ENCODE data around the gene NUP160. TPM values are rescaled to one million over a fixed set of nuclear protein-coding genes. Genes with fewer than 3 reads are reported as not detected.

The NUP160 gene
- total and polyA plus RNA-seq, 8 donors: 9.7 to 20.2 (median 13.8) TPM

DNA sequence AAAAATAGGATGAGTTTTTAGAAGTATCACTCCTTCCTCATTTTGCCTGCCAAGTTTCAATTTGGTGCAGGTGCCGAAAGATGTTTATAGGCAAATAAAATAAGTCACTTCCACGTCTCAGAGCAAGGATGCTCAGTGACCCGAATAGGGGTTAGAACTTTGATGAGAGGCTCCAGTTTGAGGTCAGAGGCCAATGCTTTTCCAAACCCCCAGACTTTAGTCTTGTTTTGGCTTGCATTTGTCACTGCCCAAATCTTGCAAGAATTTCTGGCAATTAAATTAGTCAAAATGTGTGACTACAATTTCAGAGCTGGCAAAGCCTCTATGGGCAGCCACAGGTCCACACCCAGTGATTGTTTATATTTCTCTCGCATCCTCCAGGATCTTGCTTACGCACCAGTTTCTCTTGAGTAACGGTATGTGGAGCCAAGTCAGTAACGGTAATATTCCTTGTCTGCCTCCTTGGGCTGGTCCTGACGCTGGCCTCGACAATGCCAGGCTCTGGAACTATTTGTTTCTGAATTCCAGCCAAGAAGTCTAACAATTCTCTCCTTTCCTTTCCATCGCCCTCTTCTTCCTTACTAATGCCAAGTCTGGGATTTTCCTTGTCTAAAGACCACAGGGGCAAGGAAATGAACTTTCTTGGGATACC is 9.9 kb upstream of the NUP160 start:
- FAIRE-seq: no peak
- ATAC-seq: no peak
- WGBS, 2 donors: 65% methylated on average over 10 of the region's 10 CpGs
- no peak for DNase-seq
- Histone ChIP-seq H3K9me3 (no peaks in the 10 kb centered on the region), H3K4me1 (peaks cover 0 to 5% (median 0%) of the 10 kb centered on the region in 3 donors), H3K27ac (no peak overlapping the region), H3K4me3 (no peak overlapping the region), H3K27me3 (no peaks in the 10 kb centered on the region), H3K36me3 (no peaks in the 10 kb centered on the region)
- TF ChIP-seq, protein P1, sequence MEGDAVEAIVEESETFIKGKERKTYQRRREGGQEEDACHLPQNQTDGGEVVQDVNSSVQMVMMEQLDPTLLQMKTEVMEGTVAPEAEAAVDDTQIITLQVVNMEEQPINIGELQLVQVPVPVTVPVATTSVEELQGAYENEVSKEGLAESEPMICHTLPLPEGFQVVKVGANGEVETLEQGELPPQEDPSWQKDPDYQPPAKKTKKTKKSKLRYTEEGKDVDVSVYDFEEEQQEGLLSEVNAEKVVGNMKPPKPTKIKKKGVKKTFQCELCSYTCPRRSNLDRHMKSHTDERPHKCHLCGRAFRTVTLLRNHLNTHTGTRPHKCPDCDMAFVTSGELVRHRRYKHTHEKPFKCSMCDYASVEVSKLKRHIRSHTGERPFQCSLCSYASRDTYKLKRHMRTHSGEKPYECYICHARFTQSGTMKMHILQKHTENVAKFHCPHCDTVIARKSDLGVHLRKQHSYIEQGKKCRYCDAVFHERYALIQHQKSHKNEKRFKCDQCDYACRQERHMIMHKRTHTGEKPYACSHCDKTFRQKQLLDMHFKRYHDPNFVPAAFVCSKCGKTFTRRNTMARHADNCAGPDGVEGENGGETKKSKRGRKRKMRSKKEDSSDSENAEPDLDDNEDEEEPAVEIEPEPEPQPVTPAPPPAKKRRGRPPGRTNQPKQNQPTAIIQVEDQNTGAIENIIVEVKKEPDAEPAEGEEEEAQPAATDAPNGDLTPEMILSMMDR (IDR thresholded peaks at IDR 0.05): no peak
- intact Hi-C loops (cut with DNase I): no loop called here

DNA sequence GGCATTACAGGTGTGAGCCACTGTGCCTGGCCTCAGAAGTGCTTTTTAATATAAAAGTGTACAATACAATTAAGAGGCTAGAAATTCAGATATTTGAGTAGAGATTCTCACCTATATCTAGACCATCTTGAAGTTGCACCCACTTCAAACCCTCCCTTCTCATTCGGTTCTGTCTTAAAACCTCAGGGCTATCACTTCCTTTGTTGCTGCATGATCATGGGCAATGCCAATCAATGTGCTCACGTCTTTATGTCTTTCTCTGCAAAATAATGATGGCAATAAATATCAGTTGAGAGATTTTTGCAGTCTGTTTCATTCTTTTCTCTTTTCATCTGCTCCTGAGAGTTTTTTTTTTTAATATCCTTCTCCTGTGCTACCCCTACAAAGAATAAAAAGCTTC is 9.3 kb upstream of the NUP160 start:
- Histone ChIP-seq H3K9me3 (no peaks in the 10 kb centered on the region), H3K4me1 (peaks cover 0 to 5% (median 0%) of the 10 kb centered on the region in 3 donors), H3K27ac (no peak overlapping the region), H3K4me3 (no peak overlapping the region), H3K27me3 (no peaks in the 10 kb centered on the region), H3K36me3 (no peaks in the 10 kb centered on the region)
- DNase-seq (no peak), ATAC-seq (no peak), FAIRE-seq (no peak)
- 49 to 62% methylated on average over 2 of the region's 2 CpGs for WGBS, 2 donors
- intact Hi-C loops (cut with DNase I): no loop called here
- TF ChIP-seq, protein P1 (IDR thresholded peaks at IDR 0.05): no peak

DNA sequence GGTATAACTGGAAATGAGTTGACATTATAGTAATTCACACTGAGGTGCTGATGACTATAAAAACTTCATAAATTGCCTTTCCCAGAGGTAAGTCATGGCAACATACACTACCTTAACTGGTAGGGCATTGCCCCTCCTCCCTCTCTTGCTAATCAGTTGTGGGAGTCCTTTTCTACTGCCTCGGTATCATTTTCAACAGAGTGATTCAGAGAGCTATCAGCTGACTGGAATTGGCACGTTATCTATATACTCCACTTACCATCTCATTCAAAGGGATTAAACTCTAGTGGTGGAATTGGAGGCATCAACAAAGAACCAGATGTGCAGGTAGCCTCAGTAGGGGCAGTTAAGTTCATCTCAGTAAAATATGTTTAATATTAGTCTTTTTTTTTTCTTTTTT is 8.0 kb upstream of the NUP160 start:
- intact Hi-C loops (cut with DNase I): no loop called here
- Histone ChIP-seq H3K4me1 (no peaks in the 10 kb centered on the region), H3K4me3 (no peak overlapping the region), H3K27me3 (no peaks in the 10 kb centered on the region), H3K36me3 (no peaks in the 10 kb centered on the region), H3K9me3 (no peaks in the 10 kb centered on the region), H3K27ac (no peak overlapping the region)
- DNase-seq: no peak
- TF ChIP-seq, protein P1 (IDR thresholded peaks at IDR 0.05): no peak
- WGBS, 2 donors: 40 to 49% methylated on average over 2 of the region's 2 CpGs
- ATAC-seq: no peak
- no peak for FAIRE-seq

DNA sequence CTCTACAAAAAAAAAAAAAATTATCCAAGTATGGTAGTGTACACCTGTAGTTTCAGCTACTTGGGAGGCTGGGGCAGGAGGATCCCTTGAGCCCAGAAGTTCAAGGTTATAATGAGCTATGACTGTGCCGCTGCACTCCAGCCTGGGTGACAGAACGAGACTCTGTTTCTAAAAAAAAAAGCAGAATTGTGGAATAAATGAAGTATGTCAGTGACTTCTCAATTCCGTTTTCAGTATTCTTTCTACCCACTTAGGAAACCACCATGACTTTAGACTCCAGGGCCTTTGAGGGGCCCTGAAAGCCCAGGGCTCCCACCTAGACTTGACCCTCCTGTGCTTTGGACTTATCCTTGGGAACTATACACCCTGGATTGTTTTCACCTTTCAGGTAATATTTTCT is 6.5 kb upstream of the NUP160 start:
- whole genome bisulfite sequencing, 2 donors: 78 to 95% methylated on average over 3 of the region's 3 CpGs
- Histone ChIP-seq H3K9me3 (no peaks in the 10 kb centered on the region), H3K27me3 (no peaks in the 10 kb centered on the region), H3K36me3 (no peaks in the 10 kb centered on the region), H3K4me1 (no peaks in the 10 kb centered on the region), H3K4me3 (no peak overlapping the region), H3K27ac (no peak overlapping the region)
- FAIRE-seq: no peak
- intact Hi-C loops (cut with DNase I): no loop called here
- no peak for ATAC-seq
- TF ChIP-seq, protein P1 (IDR thresholded peaks at IDR 0.05): no peak
- DNase-seq: no peak

DNA sequence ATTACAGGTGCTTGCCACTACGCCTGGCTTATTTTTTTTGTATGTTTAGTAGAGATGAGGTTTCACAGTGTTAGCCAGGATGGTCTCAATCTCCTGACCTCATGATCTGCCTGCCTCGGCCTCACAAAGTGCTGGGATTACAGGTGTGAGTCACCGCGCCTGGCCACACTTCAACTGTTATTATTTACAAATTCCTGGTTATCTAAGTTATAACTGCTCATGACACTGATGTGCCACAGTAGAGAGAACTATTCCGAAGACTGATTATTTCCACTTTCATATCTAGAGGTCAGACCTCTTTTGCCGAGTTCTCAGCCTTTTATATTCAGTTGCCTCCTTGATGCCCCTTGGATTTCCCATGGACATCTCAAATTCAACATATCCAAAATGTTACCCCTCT is 3.9 kb upstream of the NUP160 start:
- Histone ChIP-seq H3K4me3 (no peak overlapping the region), H3K27ac (no peak overlapping the region), H3K9me3 (no peaks in the 10 kb centered on the region), H3K27me3 (no peaks in the 10 kb centered on the region), H3K36me3 (no peaks in the 10 kb centered on the region), H3K4me1 (peaks cover 3 to 8% (median 3%) of the 10 kb centered on the region in 3 donors)
- TF ChIP-seq, protein P1 (IDR thresholded peaks at IDR 0.05): no peak
- ATAC-seq (no peak), DNase-seq (no peak), FAIRE-seq (no peak)
- WGBS, 2 donors: 85 to 89% methylated on average over 6 of the region's 6 CpGs
- intact Hi-C loops (cut with DNase I): no loop called here
